BJ (cell line): ENCODE measurements around the gene DEDD2. TPM values are rescaled to one million over a fixed set of nuclear protein-coding genes. Genes with fewer than 3 reads are reported as not detected.

Experiments
- CTCF ChIA-PET: fragments of 350-600 bp; formaldehyde crosslinking; extraction: SDS; loops from one replicate; lab custom pipeline; 2021; ENCODE audit warnings: antibody characterized with exemption, inconsistent platforms; lab: Yijun Ruan, JAX
- POLR2A ChIA-PET: fragments of 300-600 bp; sonication (Branson Sonifier 250); formaldehyde crosslinking; extraction: SDS; loops from one replicate; lab custom pipeline; 2021; ENCODE audit warnings: antibody characterized with exemption; lab: Charles Lee
- DNase-seq: peaks from one replicate; pipeline ENCODE4 v3.0.0-alpha.2; 2011; ENCODE audit warnings: low read depth
- H3K27me3 ChIP-seq: 2 replicates; pipeline ENCODE4 v1.6.0; 2011; ENCODE audit warnings: low read length; ENCODE audit not compliant: control insufficient read depth, insufficient read depth
- H3K36me3 ChIP-seq: 2 replicates; pipeline ENCODE4 v1.5.1; 2011; ENCODE audit warnings: low read length; ENCODE audit not compliant: control insufficient read depth, insufficient read depth
- H3K4me3 ChIP-seq: 2 replicates; pipeline ENCODE4 v1.5.1; 2011; ENCODE audit warnings: low read depth, mild to moderate bottlenecking, control low read depth, low read length
- CTCF ChIP-seq: IDR thresholded peaks from 2 replicates; pipeline ENCODE4 v1.5.1; 2011; ENCODE audit warnings: low read depth, mild to moderate bottlenecking, control low read depth, inconsistent platforms, low read length, moderate library complexity; ENCODE audit not compliant: insufficient read depth
- polyA plus RNA-seq: library from polyadenylated mRNA; depleted of rRNA; stranded (reverse); fragments of >200 nt; gene quantifications from 2 replicates; pipeline ENCODE4 v1.2.3, GENCODE V29; 2011

The DEDD2 gene
- polyA plus RNA-seq, 1 experiment: 30.4 TPM

- no peak for TF ChIP-seq CTCF
- Histone ChIP-seq H3K4me3 (no peak overlapping the region), H3K27me3 (peaks cover 27% of the 10 kb centered on the region), H3K36me3 (no peaks in the 10 kb centered on the region)
- POLR2A ChIA-PET: no interaction called here
- CTCF ChIA-PET: no interaction called here
- no peak for DNase-seq
Observed at GRCh38 chr19:42170715-42171114, 46.8 kb downstream of the DEDD2 start.

- H3K4me3 ChIP-seq: no peak overlapping the region
- H3K27me3 ChIP-seq: peaks cover 21% of the 10 kb centered on the region
- no peak for TF ChIP-seq CTCF
- H3K36me3 ChIP-seq: no peaks in the 10 kb centered on the region
- CTCF ChIA-PET: no interaction called here
- POLR2A ChIA-PET: no interaction called here
- no peak for DNase-seq
Observed at GRCh38 chr19:42169486-42170413, 47.7 kb downstream of the DEDD2 start.

GRCh38 chr19:42168206-42168605, 49.3 kb downstream of the DEDD2 start:
- Histone ChIP-seq H3K27me3 (peaks cover 17% of the 10 kb centered on the region), H3K36me3 (no peaks in the 10 kb centered on the region), H3K4me3 (no peak overlapping the region)
- TF ChIP-seq CTCF: no peak
- POLR2A ChIA-PET: no interaction called here
- DNase-seq: no peak
- CTCF ChIA-PET: no interaction called here

- no peak for TF ChIP-seq CTCF
- DNase-seq: no peak
- POLR2A ChIA-PET: no interaction called here
Observed at GRCh38 chr19:42166316-42166715, 51.2 kb downstream of the DEDD2 start.

GRCh38 chr19:42165146-42165545, 52.3 kb downstream of the DEDD2 start:
- no peak for TF ChIP-seq CTCF
- DNase-seq: no peak
- Histone ChIP-seq H3K27me3 (peaks cover 30% of the 10 kb centered on the region), H3K36me3 (no peaks in the 10 kb centered on the region), H3K4me3 (no peak overlapping the region)
- ChIA-PET POLR2A (no interaction called here), CTCF (interaction anchor here (0.8 to 1.7 kb wide), 2 partner anchors 10 to 57 kb away, joined by 4 to 5 read pairs; no protein-coding TSS in a partner anchor)

More at GRCh38 chr19:42166316-42166715, 51.2 kb downstream of the DEDD2 start:
- Histone ChIP-seq H3K27me3 (peaks cover 25% of the 10 kb centered on the region), H3K4me3 (no peak overlapping the region), H3K36me3 (no peaks in the 10 kb centered on the region)
- CTCF ChIA-PET: interaction anchor here (1.0 to 1.7 kb wide), 2 partner anchors 9 to 18 kb away, joined by 3 to 5 read pairs; no protein-coding TSS in a partner anchor
